Stimulated activated CD4-positive, alpha-beta T cell treated with anti-CD3 and anti-CD28 coated beads, Interleukin-4, amount 100 ng/mL, for 48 hours (primary cell): ENCODE measurements around the gene HNF4A.

Experiments
- DNase-seq, 2 donors: peaks; one replicate each; pipeline ENCODE4 v3.0.0-alpha.2; 2020; ENCODE audit warnings: low read depth in 2 of 2

The HNF4A gene

GRCh38 chr20:44442298-44443070, 87.0 kb downstream of the HNF4A start:
- no peak for DNase-seq

GRCh38 chr20:44445742-44446710, 90.5 kb downstream of the HNF4A start:
- no peak for DNase-seq

DNA sequence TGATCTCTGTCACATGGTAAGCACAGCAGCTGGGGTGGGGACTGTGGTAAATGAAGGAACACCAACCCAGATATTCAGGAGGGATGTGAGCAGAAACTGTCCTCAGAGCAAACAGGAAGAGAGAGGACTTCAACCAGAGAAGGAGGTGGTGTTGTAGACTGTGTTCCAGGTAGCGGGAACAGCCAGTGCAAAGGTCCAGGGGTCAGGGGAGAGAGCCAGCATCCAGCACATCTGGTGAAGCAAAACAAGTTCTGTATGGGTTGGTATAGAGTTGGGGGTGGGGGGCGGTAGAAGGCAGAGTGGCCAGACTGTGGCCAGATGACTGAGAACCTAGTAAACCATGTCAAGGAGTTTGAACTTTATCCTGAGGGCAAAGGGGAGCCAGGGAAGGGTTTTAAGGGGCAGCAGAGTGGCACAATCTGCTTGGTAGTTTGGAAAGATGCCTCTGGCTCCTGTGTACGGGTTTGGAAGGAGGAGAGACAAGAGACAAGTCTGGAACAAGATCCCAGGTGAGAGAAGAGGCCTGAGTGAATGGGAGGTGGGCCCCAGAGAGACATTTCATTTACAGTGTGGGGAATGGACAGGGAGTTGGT, 92.4 kb downstream of the HNF4A start:
- no peak for DNase-seq

- no peak for DNase-seq
These were observed 93.5 kb downstream of the HNF4A start for GRCh38 chr20:44448753-44449546.

DNA sequence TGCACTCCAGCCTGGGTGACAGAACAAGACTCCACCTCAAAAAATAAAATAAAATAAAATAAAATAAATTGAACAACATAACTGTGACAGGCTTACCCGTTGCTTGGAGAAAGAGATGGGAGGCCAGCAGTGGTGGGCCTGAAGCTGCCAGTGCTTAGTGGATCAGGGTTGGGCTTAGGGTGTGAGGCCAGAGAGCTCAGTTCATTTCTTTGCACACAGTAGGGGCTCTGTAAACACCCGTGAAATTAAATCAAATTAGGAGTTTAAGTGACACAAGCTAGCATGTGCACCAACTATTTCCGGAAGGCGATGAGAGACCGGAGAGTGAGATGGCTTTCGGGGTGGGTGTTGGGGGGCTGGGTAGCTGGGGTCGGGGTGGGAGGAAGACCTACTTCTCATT, 94.4 kb downstream of the HNF4A start:
- no peak for DNase-seq

GRCh38 chr20:44450281-44450889, 94.9 kb downstream of the HNF4A start:
- no peak for DNase-seq

DNA sequence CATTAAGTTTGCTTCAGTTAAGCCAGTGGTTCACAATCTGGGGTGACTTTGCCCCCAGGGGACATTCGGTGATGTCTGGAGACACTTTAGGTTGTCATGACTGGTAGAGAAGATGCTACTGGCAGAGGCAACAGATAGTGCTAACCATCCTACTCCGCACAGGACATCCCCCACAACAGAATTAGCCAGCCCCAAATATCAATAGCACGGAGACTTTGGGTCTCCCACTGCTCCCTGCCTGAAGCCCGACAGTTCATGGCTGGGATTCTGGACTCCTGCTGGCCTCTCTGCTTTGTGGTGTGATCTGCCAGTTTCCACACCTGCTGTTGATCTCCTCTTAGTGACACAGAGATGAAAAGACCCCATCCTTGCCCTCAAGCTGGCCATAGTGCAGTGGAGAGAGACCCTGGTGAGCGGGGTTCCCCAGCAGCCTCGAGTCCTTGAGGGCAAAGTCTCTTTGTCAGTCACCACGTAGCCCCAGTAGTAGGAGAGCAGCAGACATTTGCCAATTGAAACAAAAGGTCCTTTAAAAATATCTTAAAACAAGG, 95.5 kb downstream of the HNF4A start:
- DNase-seq, result no peak

DNA sequence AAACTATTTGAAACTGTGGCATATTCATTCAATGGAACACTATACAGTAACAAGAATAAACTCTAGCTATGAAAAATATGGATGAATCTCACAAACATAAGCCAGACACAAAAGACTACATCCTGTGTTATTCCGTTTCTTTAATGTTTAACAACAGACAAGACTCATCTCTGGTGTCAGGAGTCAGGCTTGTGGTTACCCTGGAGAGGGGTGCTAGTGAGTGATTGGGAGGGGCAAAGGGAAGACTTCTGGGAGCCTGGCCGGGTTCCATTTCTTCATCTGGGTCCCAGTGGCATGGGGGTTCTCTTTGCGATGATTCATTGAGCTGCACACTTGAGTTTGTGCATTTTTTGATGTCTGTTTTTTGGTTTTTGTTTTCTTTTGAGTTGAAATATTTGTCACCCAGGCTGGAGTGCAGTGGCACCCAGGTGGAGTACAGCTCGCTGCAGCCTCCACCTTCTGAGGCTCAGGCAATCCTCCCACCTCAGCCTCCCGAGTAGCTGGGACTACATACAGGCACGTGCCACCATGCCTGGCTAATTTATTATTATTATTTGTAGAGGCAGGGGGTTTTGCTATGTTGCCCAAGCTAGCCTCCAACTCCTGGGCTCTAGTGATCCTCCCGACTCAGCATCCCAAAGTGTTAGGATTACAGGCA, 98.9 kb downstream of the HNF4A start:
- DNase-seq, result no peak

GRCh38 chr20:44455126-44455525, 99.6 kb downstream of the HNF4A start:
- no peak for DNase-seq

GRCh38 chr20:44456611-44457010, 101.1 kb downstream of the HNF4A start:
- DNase-seq, result no peak

DNA sequence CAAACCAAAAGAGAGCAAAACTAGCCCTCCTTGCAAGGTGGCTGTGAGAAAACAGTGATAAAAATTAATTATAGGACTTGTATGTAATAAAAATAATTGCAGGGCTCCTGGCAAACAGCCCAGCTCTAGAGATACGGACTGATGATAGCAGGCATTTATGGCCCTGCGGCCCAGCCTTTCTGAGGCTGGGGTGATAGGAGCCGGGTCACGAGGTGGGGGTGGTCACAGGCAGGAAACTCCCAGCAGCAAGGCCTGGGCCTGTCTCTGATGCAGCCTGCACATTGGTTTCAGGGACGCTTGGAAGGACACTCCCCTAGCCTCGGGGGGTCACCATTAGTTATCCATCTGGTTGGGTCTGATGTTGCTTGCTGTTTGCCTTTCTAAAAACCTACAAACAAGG, 101.5 kb downstream of the HNF4A start:
- DNase-seq, result no peak

- DNase-seq, result no peak
These were observed 103.8 kb downstream of the HNF4A start for GRCh38 chr20:44459271-44459670.

DNA sequence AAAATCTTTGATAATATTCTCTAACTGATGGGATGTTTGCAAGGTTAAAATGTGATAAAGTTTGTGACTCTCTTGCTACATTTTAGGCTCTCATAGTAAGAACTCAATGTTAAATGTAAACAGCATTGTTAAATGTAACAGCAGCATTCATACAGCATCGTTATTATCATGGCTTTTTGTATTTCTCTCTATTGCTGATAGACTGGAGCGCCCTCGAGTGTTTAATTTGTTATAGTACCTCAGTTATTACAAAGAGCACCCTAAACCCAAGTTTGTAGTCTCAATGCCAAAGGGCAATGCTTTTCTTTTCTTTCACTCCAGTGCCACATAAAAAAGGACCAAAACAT, 105.3 kb downstream of the HNF4A start:
- DNase-seq, result no peak

- no peak for DNase-seq
These were observed 105.8 kb downstream of the HNF4A start for GRCh38 chr20:44461142-44461802.

DNA sequence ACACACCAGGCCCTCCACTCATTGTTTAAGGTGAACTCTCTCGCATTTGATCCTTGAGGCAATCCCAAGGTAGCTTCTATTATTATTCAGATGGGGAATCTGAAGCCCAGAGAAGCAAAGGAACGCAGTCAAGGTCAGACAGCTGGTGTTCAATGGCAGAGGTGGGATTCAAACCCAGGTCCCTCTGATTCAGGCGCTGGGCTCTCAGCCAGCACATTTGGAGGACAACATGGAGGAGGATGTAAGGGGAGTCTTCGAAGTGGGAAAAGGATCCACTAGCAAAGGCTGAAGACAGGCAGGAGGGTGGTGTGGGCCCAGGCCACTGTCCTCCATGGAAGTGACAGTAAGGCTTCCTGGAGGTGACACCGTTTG, 106.3 kb downstream of the HNF4A start:
- DNase-seq, result no peak

DNA sequence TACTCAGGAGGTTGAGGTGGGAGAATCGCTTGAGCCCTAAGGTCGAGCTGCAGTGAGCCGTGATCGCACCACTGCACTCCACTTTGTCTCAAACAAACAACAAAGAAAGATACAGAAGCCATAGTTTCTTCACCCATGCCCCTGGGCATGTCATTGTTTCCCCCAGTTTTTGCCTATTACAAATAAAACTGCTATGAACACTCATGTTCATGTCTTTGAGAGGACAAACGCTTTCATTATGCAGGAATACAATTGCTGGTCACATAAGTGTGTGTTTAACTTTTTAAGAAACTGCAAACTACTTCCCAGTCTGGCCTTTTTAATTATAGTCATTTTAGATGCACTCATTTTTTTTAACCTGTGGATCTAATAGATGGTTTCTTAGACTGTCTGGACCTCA, 108.0 kb downstream of the HNF4A start:
- DNase-seq, result no peak

- DNase-seq, result no peak
These were observed 109.0 kb downstream of the HNF4A start for GRCh38 chr20:44464514-44464913.

GRCh38 chr20:44465001-44465560, 109.6 kb downstream of the HNF4A start:
- no peak for DNase-seq

DNA sequence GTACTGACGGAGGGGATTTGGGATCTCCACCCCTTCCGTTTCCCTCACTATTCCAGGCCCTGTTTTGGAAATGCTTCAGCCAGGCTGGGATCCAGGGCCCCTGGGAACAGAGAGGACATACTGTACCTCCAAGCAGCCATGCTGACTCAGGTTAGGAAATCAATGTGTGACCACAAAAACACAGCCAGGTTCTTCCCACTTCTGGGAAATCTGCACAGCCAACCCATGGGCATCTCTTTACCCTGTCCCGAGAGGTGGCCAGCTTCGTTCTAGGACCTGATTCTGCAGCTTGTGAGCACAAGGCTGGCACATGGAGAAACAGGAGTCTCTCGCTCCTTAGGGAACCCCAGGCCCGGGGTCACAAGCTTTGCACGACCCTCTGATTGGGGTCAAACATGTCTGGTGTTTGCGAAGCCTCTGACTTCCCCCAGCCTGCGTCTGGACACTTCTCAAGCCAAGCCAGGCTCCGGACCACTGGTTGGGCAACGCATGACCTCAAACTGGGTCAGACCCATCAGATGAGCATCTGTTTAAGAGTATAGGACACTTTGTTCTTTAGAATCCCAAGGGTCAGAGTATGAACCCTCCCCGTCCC, 111.9 kb downstream of the HNF4A start:
- no peak for DNase-seq
